ENCODE data around the gene PRR20G.

PRR20G gene

GRCh38 chr3:127307916-127308315 lies 20.1 kb upstream of the PRR20G start:
- Histone ChIP-seq H3K27me3 (ENCODE audit: insufficient read depth, poor library complexity, severe bottlenecking) (no peaks in the 10 kb centered on the region), H3K4me1 (ENCODE audit: insufficient read depth, poor library complexity, severe bottlenecking) (peaks cover 15% of the 10 kb centered on the region), H3K4me3 (ENCODE audit: severe bottlenecking) (no peak overlapping the region), H3K27ac (ENCODE audit: poor library complexity, severe bottlenecking) (no peak overlapping the region), H3K9me3 (ENCODE audit: severe bottlenecking) (no peaks in the 10 kb centered on the region), H3K36me3 (ENCODE audit: low read depth) (no peaks in the 10 kb centered on the region)
- ATAC-seq (ENCODE audit: low read depth) (no peak), DNase-seq (ENCODE audit: low spot score) (no peak)
- no peak for TF ChIP-seq CTCF (IDR thresholded peaks at IDR 0.05; ENCODE audit: poor library complexity, severe bottlenecking)

GRCh38 chr3:127307112-127307835 lies 19.4 kb upstream of the PRR20G start:
- Histone ChIP-seq H3K27ac (ENCODE audit: poor library complexity, severe bottlenecking) (no peak overlapping the region), H3K4me3 (ENCODE audit: severe bottlenecking) (no peak overlapping the region), H3K9me3 (ENCODE audit: severe bottlenecking) (no peaks in the 10 kb centered on the region), H3K4me1 (ENCODE audit: insufficient read depth, poor library complexity, severe bottlenecking) (peaks cover 15% of the 10 kb centered on the region), H3K27me3 (ENCODE audit: insufficient read depth, poor library complexity, severe bottlenecking) (no peaks in the 10 kb centered on the region), H3K36me3 (ENCODE audit: low read depth) (no peaks in the 10 kb centered on the region)
- DNase-seq (ENCODE audit: low spot score) (no peak), ATAC-seq (ENCODE audit: low read depth) (no peak)
- TF ChIP-seq CTCF (IDR thresholded peaks at IDR 0.05; ENCODE audit: poor library complexity, severe bottlenecking): no peak

GRCh38 chr3:127306361-127307111 lies 18.7 kb upstream of the PRR20G start:
- no peak for DNase-seq (ENCODE audit: low spot score)
- Histone ChIP-seq H3K27me3 (ENCODE audit: insufficient read depth, poor library complexity, severe bottlenecking) (no peaks in the 10 kb centered on the region), H3K4me1 (ENCODE audit: insufficient read depth, poor library complexity, severe bottlenecking) (peaks cover 15% of the 10 kb centered on the region), H3K9me3 (ENCODE audit: severe bottlenecking) (no peaks in the 10 kb centered on the region), H3K36me3 (ENCODE audit: low read depth) (no peaks in the 10 kb centered on the region), H3K27ac (ENCODE audit: poor library complexity, severe bottlenecking) (no peak overlapping the region), H3K4me3 (ENCODE audit: severe bottlenecking) (no peak overlapping the region)
- TF ChIP-seq CTCF (IDR thresholded peaks at IDR 0.05; ENCODE audit: poor library complexity, severe bottlenecking): no peak
- no peak for ATAC-seq (ENCODE audit: low read depth)

- no peak for DNase-seq (ENCODE audit: low spot score)
- Histone ChIP-seq H3K4me3 (ENCODE audit: severe bottlenecking) (no peak overlapping the region), H3K36me3 (ENCODE audit: low read depth) (no peaks in the 10 kb centered on the region), H3K27me3 (ENCODE audit: insufficient read depth, poor library complexity, severe bottlenecking) (no peaks in the 10 kb centered on the region), H3K27ac (ENCODE audit: poor library complexity, severe bottlenecking) (peak overlapping the region; percentile 68), H3K9me3 (ENCODE audit: severe bottlenecking) (no peaks in the 10 kb centered on the region), H3K4me1 (ENCODE audit: insufficient read depth, poor library complexity, severe bottlenecking) (peaks cover 15% of the 10 kb centered on the region)
- ATAC-seq (ENCODE audit: low read depth): no peak
- no peak for TF ChIP-seq CTCF (IDR thresholded peaks at IDR 0.05; ENCODE audit: poor library complexity, severe bottlenecking)
These were observed 17.7 kb upstream of the PRR20G start for GRCh38 chr3:127305499-127306060.

All from RWPE2 (cell line).